Progenitor cell of endocrine pancreas (in vitro differentiated cells): ENCODE measurements around the gene CRABP1. TPM values are rescaled to one million over a fixed set of nuclear protein-coding genes. Genes with fewer than 3 reads are reported as not detected.

Experiments
- DNase-seq: peaks from one replicate; pipeline ENCODE4 v3.0.0; 2021; ENCODE audit warnings: low spot score; ENCODE audit not compliant: unreplicated experiment
- H3K27ac Mint-ChIP-seq: 2 replicates; pipeline ENCODE4 v1.8.0; 2021; ENCODE audit warnings: mild to moderate bottlenecking, moderate library complexity, mixed read lengths
- H3K27me3 Mint-ChIP-seq: 2 replicates; pipeline ENCODE4 v1.8.0; 2021; ENCODE audit warnings: mixed read lengths
- H3K36me3 Mint-ChIP-seq: 2 replicates; pipeline ENCODE4 v1.8.0; 2022; ENCODE audit warnings: mixed read lengths; ENCODE audit not compliant: insufficient read depth
- H3K4me1 Mint-ChIP-seq: 2 replicates; pipeline ENCODE4 v1.8.0; 2021; ENCODE audit warnings: low read depth, mixed read lengths
- H3K4me3 Mint-ChIP-seq: 2 replicates; pipeline ENCODE4 v1.8.0; 2021; ENCODE audit warnings: low read depth, mild to moderate bottlenecking, moderate library complexity, mixed read lengths
- H3K9me3 Mint-ChIP-seq: 2 replicates; pipeline ENCODE4 v1.8.0; 2021; ENCODE audit warnings: low read depth, mixed read lengths
- total RNA-seq: library from RNA; stranded (reverse); gene quantifications from 2 replicates; pipeline ENCODE4 v1.2.1, GENCODE V29; 2021
- TF ChIP-seq, protein P1 (sequence below): fragments of 200-600 bp; sonication (generic); IDR thresholded peaks from one replicate; pipeline ENCODE4 v1.5.0; 2021; ENCODE audit warnings: antibody characterized with exemption, mild to moderate bottlenecking; ENCODE audit not compliant: unreplicated experiment

CRABP1 gene
- total RNA-seq, 1 donor from 2014 or later: 1.1 TPM

DNA sequence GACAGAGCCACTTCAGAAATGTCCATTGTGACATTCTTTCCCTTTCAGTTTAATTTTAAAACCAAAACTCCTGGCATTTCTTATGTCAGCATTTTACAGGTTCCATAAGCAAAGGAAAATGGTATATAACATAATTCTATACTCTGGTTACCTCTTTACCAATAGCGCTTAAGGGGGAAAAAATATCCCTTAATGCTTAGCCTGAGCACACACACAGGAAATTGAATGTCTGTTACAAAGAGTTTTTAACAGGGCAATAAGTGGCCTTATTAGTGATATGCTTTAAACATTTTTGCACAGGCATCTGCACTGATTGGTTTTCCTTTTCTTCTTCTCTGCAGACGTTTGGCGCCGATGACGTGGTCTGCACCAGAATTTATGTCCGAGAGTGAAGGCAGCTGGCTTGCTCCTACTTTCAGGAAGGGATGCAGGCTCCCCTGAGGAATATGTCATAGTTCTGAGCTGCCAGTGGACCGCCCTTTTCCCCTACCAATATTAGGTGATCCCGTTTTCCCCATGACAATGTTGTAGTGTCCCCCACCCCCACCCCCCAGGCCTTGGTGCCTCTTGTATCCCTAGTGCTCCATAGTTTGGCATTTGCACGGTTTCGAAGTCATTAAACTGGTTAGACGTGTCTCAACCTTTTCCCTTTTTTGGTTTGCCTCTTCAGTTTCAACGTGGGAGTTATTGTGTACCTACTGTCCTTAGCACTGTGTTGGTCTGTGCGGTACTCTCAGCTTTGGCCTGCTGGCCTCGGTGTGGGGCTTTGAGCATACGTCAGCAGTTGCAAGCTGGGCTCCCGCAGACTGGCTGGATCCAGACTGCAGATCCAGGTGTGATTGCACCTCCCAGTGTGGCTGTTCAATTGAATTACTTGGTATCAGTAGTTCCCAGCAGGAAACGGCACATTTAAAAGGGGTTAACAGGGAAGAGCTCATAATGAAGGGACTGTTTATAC is 7.7 kb downstream of the CRABP1 start:
- DNase-seq: no peak
- Mint-ChIP-seq H3K36me3 (no peaks in the 10 kb centered on the region), H3K4me3 (no peak overlapping the region), H3K27me3 (peaks cover 37% of the 10 kb centered on the region), H3K4me1 (peaks cover 2% of the 10 kb centered on the region), H3K27ac (no peak overlapping the region), H3K9me3 (no peaks in the 10 kb centered on the region)
- TF ChIP-seq, protein P1, sequence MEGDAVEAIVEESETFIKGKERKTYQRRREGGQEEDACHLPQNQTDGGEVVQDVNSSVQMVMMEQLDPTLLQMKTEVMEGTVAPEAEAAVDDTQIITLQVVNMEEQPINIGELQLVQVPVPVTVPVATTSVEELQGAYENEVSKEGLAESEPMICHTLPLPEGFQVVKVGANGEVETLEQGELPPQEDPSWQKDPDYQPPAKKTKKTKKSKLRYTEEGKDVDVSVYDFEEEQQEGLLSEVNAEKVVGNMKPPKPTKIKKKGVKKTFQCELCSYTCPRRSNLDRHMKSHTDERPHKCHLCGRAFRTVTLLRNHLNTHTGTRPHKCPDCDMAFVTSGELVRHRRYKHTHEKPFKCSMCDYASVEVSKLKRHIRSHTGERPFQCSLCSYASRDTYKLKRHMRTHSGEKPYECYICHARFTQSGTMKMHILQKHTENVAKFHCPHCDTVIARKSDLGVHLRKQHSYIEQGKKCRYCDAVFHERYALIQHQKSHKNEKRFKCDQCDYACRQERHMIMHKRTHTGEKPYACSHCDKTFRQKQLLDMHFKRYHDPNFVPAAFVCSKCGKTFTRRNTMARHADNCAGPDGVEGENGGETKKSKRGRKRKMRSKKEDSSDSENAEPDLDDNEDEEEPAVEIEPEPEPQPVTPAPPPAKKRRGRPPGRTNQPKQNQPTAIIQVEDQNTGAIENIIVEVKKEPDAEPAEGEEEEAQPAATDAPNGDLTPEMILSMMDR: no peak

DNA sequence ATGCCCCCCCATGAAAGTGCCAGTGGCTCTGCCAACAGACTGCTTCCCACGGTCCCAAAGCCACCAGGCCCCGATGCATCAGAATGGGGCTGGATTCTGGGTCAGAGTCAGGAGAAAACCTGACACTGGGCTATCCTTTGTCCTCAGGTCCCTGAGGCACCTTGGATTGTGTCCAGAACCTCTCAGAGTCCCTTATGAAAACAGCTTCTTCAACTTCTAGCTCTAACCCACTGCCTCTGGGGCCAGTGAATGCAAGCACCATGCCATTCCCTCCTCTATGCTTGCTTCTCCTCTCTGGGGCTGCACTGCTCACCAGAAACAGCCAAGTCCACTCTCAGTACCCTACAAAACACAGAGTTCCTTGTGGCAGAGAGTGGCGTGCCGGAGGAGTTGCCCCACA is 9.9 kb downstream of the CRABP1 start:
- TF ChIP-seq, protein P1: no peak
- H3K27me3 Mint-ChIP-seq: peaks cover 24% of the 10 kb centered on the region
- H3K27ac Mint-ChIP-seq: no peak overlapping the region
- H3K9me3 Mint-ChIP-seq: no peaks in the 10 kb centered on the region
- peaks cover 2% of the 10 kb centered on the region for H3K4me1 Mint-ChIP-seq
- no peaks in the 10 kb centered on the region for H3K36me3 Mint-ChIP-seq
- no peak overlapping the region for H3K4me3 Mint-ChIP-seq
- no peak for DNase-seq

DNA sequence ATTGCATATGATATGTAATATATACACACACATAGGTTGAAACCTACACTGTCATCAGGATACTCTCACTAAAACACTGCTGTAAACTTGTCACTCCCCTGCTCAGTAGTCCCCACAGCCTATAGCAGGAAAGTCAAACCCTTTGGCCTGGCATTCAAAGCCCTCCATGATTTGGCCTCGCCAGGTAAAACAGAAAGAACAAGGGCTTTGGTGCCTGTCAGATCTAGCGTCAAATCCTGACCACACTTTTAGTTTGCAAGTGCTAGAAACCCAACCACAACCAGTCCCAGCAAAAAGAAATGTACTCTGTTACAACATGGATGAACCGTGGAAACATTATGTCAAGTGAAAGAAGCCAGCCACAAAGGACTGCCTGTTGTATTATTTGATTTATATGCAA is 11.4 kb downstream of the CRABP1 start:
- Mint-ChIP-seq H3K27ac (no peak overlapping the region), H3K4me1 (peaks cover 2% of the 10 kb centered on the region), H3K27me3 (peaks cover 13% of the 10 kb centered on the region), H3K9me3 (no peaks in the 10 kb centered on the region), H3K36me3 (no peaks in the 10 kb centered on the region), H3K4me3 (no peak overlapping the region)
- no peak for DNase-seq
- TF ChIP-seq, protein P1: no peak

DNA sequence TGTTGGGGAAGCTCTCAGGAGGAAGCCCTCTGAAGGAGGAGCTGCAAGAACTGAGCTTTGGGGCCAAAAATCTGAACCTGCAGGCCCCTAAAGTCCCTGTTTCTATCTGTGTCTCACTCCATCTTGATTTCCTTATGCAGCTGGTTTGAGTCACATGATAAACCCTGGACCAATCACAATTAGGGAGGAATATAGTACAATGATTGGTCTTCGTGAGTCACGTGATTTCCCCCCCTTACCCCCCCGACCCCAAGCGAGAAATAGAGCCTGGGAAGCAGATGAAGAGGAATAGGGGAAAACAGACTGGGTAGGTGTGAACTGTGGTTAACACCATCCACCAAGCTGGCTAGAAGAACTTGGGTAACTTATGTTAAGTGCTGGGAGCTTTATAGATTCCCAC is 12.9 kb downstream of the CRABP1 start:
- peaks cover 5% of the 10 kb centered on the region for H3K27me3 Mint-ChIP-seq
- TF ChIP-seq, protein P1: no peak
- no peak overlapping the region for H3K27ac Mint-ChIP-seq
- H3K9me3 Mint-ChIP-seq: no peaks in the 10 kb centered on the region
- H3K36me3 Mint-ChIP-seq: no peaks in the 10 kb centered on the region
- H3K4me1 Mint-ChIP-seq: peaks cover 3% of the 10 kb centered on the region
- DNase-seq: no peak
- H3K4me3 Mint-ChIP-seq: no peak overlapping the region

DNA sequence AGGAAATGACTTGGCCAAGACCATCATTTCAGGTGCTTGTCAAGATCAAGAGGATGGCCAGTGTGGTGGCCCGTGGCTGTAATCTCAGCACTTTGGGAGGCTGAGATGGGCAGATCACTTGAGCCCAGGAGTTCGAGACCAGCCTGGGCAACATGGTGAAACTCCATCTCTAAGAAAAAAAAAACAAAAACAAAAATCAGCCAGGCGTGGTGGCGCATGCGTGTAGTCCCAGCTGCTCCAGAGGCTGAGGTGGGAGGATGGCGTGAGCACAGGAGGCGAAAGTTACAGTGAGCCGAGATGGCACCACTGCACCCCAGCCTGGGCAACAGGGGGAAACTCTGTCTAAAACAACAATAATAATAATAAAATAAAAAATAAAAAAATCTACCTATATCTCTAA is 15.0 kb downstream of the CRABP1 start:
- no peak overlapping the region for H3K4me3 Mint-ChIP-seq
- no peaks in the 10 kb centered on the region for H3K36me3 Mint-ChIP-seq
- peaks cover 7% of the 10 kb centered on the region for H3K4me1 Mint-ChIP-seq
- TF ChIP-seq, protein P1: no peak
- DNase-seq: no peak
- no peak overlapping the region for H3K27ac Mint-ChIP-seq
- no peaks in the 10 kb centered on the region for H3K9me3 Mint-ChIP-seq
- no peaks in the 10 kb centered on the region for H3K27me3 Mint-ChIP-seq
